NCI-H2107 treated with DMSO at 0.1 percent for 48 hours (cell line): ENCODE data around the gene B4GALT1.

ENCODE experiments used
- DNase-seq: peaks from one replicate; lab custom pipeline; 2025; ENCODE audit not compliant: unreplicated experiment; lab: John Stamatoyannopoulos, UW

B4GALT1 gene

GRCh38 chr9:33167084-33167971 is at the start of gene B4GALT1:
Gene B4GALT1, minus strand, starts transcription at chr9:33167336. Its CDS starts 167 bp downstream, at chr9:33167169.
- DNase-seq: peak; percentile 39

GRCh38 chr9:33211695-33212393 is 44.7 kb upstream of the B4GALT1 start:
- peak; percentile 33 for DNase-seq

- no peak for DNase-seq
These were observed 43.0 kb upstream of the B4GALT1 start for GRCh38 chr9:33210006-33210715.

GRCh38 chr9:33209394-33209793 is 42.3 kb upstream of the B4GALT1 start:
- no peak for DNase-seq

GRCh38 chr9:33202552-33203201 is 35.5 kb upstream of the B4GALT1 start:
- DNase-seq: no peak

- DNase-seq: no peak
These were observed 34.9 kb upstream of the B4GALT1 start for GRCh38 chr9:33202018-33202417.

GRCh38 chr9:33198165-33198564 is 31.0 kb upstream of the B4GALT1 start:
- no peak for DNase-seq

- DNase-seq: no peak
These were observed 30.4 kb upstream of the B4GALT1 start for GRCh38 chr9:33197279-33198152.

- DNase-seq: no peak
These were observed 29.6 kb upstream of the B4GALT1 start for GRCh38 chr9:33196736-33197135.

GRCh38 chr9:33193818-33194217 is 26.7 kb upstream of the B4GALT1 start:
- no peak for DNase-seq

- DNase-seq: no peak
These were observed 25.5 kb upstream of the B4GALT1 start for GRCh38 chr9:33192493-33193255.

- DNase-seq: no peak
These were observed 23.0 kb upstream of the B4GALT1 start for GRCh38 chr9:33190021-33190705.

GRCh38 chr9:33189331-33189791 is 22.2 kb upstream of the B4GALT1 start:
- no peak for DNase-seq

GRCh38 chr9:33188711-33189110 is 21.6 kb upstream of the B4GALT1 start:
- no peak for DNase-seq

GRCh38 chr9:33187519-33188218 is 20.5 kb upstream of the B4GALT1 start:
- peak; percentile 70 for DNase-seq

- no peak for DNase-seq
These were observed 19.5 kb upstream of the B4GALT1 start for GRCh38 chr9:33186457-33187168.

- DNase-seq: no peak
These were observed 18.7 kb upstream of the B4GALT1 start for GRCh38 chr9:33185858-33186257.
